Fibroblast of the aortic adventitia (primary cell): ENCODE measurements around the gene SEPTIN8. TPM values are rescaled to one million over a fixed set of nuclear protein-coding genes. Genes with fewer than 3 reads are reported as not detected.
"Not testable (repeated sequence)": the region's sequence is repeated elsewhere in the genome, so short reads cannot be mapped to it uniquely, and the experiment has no call there.

Experiments
- DNase-seq: peaks from one replicate; pipeline ENCODE4 v3.0.0-alpha.2; 2010; ENCODE audit warnings: low read depth
- H3K4me3 ChIP-seq: 2 replicates; pipeline ENCODE4 v1.5.1; 2011; ENCODE audit warnings: low read depth, mild to moderate bottlenecking, control low read depth, low read length, moderate library complexity
- total RNA-seq: library from RNA; depleted of rRNA; stranded (reverse); fragments of >200 nt; gene quantifications from 2 replicates; pipeline ENCODE4 v1.2.3, GENCODE V29; 2012; ENCODE audit warnings: low replicate concordance
- TF ChIP-seq, protein P1 (sequence below): IDR thresholded peaks from 2 replicates; pipeline ENCODE4 v1.5.1; 2011; ENCODE audit warnings: mild to moderate bottlenecking, low read length, control low read depth, inconsistent platforms; ENCODE audit not compliant: insufficient read depth

Gene SEPTIN8
- total RNA-seq, 1 donor: 43.0 TPM

DNA sequence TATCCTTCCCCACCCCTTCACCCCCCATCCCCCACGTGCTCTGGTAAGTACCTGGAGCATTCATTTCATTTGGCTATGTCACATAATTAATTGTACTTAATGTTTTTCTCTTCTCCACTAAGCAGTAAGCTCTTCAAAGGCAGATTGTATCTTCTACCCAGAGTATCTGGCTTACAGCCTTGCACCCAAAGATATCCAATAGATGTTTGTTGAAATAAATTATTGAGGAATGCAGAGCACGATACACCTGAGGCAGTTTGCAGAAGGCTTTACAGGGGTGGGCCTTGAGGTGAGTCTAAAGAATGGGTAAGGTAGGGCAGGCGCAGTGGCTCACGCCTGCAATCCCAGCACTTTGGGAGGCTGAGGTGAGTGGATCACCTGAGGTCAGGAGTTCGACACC lies 33.6 kb upstream of the SEPTIN8 start:
- no peak overlapping the region for H3K4me3 ChIP-seq
- TF ChIP-seq, protein P1, sequence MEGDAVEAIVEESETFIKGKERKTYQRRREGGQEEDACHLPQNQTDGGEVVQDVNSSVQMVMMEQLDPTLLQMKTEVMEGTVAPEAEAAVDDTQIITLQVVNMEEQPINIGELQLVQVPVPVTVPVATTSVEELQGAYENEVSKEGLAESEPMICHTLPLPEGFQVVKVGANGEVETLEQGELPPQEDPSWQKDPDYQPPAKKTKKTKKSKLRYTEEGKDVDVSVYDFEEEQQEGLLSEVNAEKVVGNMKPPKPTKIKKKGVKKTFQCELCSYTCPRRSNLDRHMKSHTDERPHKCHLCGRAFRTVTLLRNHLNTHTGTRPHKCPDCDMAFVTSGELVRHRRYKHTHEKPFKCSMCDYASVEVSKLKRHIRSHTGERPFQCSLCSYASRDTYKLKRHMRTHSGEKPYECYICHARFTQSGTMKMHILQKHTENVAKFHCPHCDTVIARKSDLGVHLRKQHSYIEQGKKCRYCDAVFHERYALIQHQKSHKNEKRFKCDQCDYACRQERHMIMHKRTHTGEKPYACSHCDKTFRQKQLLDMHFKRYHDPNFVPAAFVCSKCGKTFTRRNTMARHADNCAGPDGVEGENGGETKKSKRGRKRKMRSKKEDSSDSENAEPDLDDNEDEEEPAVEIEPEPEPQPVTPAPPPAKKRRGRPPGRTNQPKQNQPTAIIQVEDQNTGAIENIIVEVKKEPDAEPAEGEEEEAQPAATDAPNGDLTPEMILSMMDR: no peak
- no peak for DNase-seq

DNA sequence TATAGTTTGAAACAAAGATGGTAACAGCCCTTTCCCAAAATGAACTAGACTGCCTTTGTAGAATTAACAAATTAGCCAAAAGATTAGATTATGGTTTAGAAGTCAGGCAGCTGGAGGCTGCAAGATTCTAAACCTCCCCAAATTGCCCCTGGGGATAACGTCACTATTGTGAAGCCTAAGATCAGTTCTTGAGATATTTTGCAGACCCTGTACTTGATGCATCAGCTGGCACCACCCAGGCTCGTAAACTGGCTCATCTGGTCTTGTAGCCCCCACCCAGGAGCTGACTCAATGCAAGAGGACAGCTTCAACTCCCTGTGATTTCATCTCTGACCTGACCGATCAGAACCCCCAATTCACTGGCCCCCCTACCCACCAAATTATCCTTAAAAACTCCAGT lies 31.8 kb upstream of the SEPTIN8 start:
- no peak for DNase-seq
- TF ChIP-seq, protein P1: no peak

DNA sequence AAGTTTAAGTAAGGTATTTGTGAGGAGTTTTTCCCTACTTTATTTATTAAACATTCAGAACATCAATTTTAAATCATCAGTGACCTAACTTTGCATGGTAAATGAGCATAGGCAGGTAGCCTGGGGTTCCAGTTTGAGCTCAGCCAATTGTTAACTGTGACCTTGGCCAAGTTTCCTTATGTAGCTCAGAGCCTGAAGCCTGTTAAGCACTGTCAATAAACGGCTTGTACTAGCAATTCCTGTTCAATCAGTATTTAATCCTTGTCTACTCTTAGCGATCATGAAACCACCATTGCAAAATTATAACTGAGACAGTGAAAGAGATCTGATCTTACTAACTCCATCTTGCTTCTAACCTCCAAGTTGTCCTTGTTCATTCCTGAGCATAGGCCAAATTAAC lies 31.4 kb upstream of the SEPTIN8 start:
- H3K4me3 ChIP-seq: no peak overlapping the region
- TF ChIP-seq, protein P1: no peak
- DNase-seq: no peak

More for the DNA sequence above, 31.8 kb upstream of the SEPTIN8 start:
- H3K4me3 ChIP-seq: no peak overlapping the region

DNA sequence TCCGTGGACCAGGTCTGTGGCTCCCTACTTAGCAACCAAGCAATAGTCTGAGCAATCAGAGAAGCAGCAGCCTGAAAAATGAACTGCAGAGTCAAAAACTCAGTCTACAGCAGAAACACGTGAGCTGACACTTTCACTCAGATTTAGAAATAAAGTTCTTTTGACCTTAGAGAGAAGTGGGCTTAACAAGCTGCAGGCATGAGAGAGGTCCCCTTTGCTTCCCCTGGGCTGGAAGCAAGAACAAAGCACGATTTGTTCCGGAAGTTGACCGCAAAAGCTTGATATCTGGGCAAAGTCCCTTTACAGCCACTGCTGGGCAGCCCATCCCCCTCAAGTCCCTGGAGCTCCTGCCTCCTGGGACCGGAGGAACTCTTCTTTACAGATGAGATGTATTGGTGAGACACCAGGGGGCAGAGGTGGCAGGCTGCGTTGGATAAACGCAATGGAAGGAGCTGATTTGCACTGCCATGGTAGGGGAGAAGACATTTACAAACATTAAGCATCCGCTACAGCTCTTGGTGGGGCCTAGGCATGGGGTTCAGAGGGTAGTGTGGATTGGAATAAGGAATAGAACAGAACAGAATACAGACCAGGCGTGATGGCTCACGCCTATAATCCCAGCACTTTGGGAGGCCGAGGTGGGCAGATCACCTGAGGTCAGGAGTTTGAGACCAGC lies 30.3 kb upstream of the SEPTIN8 start:
- TF ChIP-seq, protein P1: no peak
- no peak overlapping the region for H3K4me3 ChIP-seq
- DNase-seq: no peak

DNA sequence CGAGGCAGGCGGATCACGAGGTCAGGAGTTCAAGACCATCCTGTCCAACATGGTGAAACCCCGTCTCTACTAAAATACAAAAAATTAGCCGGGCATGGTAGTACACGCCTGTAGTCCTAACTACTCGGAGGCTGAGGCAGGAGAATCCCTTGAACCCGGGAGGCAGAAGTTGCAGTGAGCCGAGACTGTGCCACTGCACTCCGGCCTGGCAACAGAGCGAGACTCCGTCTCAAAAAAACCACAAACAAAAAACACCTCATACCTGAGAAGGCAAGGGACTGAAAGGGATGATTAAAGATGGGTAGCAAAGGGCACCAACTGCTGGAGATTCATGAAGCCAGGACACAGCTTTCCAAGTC lies 29.7 kb upstream of the SEPTIN8 start:
- not testable (repeated sequence) for DNase-seq, H3K4me3 ChIP-seq

DNA sequence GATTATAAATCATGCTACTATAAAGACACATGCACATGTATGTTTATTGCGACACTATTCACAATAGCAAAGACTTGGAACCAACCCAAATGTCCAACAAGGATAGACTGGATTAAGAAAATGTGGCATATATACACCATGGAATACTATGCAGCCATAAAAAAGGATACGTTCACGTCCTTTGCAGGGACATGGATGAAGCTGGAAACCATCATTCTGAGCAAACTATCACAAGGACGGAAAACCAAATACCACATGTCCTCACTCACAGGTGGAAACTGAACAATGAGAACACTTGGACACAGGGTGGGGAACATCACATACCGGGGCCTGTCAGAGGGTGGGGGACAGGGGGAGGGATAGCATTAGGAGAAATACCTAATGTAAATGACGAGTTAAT lies 28.8 kb upstream of the SEPTIN8 start:
- not testable (repeated sequence) for DNase-seq, H3K4me3 ChIP-seq

DNA sequence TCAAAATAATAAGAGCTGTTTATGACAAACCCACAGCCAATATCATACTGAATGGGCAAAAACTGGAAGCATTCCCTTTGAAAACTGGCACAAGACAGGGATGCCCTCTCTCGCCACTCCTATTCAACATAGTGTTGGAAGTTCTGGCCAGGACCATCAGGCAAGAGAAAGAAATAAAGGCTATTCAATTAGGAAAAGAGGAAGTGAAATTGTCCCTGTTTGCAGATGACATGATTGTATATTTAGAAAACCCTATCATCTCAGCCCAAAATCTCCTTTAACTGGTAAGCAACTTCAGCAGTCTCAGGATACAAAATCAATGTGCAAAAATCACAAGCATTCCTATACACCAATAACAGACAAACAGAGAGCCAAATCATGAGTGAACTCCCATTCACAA lies 27.2 kb upstream of the SEPTIN8 start:
- DNase-seq, H3K4me3 ChIP-seq: not testable (repeated sequence)

DNA sequence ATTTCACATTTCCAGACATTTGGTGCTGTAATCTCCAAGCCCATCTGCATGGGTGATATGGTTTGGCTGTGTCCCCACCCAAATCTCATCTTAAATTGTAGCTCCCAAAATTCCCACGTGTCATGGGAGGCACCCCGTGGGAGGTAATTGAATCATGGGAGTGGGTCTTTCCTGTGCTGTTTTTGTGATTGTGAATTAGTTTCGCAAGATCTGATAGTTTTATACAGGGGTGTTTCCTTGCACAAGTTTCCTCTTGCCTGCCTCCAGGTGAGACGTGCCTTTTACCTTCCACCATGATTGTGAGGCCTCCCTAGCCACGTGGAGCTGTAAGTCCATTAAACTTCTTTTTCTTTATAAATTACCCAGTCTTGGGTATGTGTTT lies 25.6 kb upstream of the SEPTIN8 start:
- H3K4me3 ChIP-seq, DNase-seq: not testable (repeated sequence)

DNA sequence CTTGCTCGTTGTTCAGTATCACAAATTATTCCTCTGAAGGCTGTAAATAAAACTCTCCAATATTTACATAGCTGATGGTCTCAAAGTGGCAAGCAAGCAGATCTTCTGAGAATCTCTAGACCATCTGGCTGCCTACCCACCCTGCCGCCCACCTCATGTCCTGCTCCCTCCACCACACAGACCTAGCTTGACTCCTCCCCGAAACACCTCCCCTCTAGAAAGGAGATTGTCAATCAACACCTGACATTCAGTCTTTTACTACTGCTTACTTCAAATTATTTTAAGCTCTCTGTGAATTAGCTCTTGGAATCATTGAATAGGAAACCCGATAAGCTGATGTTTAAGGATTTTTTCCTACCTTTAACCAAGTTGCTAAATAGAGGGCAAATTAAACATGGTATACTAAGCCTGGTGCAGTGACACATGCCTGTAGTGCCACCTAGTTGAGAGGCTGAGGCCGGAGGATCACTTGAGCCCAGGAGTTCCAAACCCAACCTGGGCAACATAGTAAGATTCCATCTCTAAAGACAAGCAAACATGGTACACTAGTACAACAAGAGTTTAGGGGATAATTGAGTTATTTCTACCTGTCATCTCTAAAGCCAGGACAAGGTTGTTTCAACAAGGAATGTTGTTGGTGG lies 25.1 kb upstream of the SEPTIN8 start:
- no peak overlapping the region for H3K4me3 ChIP-seq
- TF ChIP-seq, protein P1: no peak
- no peak for DNase-seq
